NCI-H774 (cell line): ENCODE data around the gene PROX2.

ENCODE experiments used
- DNase-seq: peaks from one replicate; lab custom pipeline; 2025; lab: John Stamatoyannopoulos, UW

Gene PROX2

DNA sequence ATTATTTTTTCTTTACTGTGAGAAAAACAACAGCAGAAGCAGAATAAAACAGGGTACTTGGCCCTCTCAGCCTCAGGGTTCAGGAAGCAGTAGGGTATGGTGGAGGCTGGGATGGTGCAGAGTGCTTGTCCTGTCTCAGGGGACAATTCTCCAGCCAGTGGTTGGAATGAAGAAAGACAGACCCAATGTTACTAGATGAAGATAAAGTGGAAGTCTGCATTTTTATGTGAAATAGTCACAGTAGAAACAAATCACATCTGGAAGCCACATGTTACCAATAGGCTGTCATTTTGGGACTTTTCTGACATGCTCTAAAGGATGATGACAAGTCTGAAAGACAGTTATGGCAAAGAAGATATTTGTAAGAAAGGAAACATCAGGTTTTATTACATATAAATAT lies 32.3 kb downstream of the PROX2 start:
- no peak for DNase-seq

DNA sequence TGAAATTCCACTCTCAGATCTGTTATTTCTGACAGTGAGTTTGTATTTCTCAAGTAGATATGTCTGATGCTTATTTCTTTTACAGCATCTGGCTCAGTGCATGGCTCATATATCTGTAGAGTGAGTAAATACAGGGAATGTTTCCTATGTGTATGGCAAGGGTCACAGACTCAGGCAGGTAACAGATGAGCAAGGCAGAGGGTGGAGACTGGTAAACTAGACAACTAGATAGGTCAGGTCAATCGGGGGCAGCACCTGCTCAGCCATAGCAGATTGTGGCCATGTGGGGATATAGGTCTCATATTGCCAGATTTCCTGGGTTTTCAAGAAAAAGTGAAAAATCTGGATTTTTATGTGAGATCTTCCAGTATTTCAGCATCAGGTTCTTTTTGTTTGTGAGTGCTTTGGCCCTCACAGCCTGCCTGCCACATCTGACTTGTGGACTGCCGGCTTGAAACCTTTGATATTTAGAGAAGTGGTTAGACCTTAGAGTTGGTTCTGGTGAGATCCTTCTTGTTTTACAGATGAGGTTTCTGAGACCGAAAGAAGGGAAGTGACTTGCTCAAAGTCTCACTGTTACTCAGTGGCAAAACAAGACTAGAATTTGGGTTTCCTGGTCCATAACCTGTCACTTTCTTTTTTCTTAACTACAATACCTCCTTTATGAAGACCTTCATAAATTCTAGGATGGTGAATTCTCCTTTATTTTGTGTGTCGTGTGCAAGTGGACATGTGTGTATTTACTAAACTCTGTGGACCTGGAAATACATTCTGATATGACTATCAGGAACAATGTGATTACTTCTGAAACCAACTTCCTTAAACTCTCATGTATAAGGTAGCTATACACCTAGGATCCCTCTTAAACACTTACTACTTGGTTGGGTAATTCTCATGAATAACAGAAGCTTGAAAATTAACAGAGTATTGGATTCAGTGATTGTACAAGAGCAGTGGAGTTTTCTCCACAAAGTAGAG lies 34.4 kb downstream of the PROX2 start:
- no peak for DNase-seq

DNA sequence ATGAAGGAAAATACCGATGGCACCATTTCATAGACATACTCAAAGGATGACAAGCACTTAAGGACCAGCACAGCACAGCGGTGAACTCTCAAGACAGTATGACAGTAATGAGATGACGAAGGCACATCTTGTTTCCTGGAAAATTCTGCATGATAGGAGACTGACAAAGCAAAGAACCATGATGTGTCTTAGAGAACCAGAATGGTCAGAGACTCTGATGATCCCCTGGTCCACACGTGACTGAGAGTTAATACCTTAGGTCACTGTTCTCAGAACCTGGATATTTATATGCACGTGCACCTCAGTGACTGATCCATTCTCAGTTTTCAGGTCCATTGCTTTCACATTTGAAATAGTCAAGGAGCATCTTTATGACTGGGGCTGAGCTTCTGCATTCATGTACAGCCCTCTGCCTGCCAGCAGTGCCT lies 35.3 kb downstream of the PROX2 start:
- no peak for DNase-seq

DNA sequence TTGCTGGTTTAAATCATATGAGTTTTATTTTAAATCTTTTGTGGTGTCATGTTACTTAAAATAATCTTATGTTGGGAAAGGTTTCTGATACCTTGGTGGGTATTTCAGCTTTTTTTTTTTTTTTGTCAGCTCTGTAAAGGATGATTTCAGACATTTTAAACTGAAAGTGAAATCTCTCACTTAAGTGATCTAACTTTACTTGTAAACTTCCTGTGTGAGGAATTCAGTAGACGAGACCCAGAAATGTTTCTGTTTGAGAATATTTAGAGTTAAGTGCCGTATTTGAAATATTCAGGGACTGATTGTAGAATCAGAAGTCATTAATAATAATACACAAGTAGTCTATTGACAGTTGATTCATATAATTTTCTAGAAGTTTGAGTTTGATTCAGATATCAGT lies 37.8 kb downstream of the PROX2 start:
- DNase-seq, result no peak

DNA sequence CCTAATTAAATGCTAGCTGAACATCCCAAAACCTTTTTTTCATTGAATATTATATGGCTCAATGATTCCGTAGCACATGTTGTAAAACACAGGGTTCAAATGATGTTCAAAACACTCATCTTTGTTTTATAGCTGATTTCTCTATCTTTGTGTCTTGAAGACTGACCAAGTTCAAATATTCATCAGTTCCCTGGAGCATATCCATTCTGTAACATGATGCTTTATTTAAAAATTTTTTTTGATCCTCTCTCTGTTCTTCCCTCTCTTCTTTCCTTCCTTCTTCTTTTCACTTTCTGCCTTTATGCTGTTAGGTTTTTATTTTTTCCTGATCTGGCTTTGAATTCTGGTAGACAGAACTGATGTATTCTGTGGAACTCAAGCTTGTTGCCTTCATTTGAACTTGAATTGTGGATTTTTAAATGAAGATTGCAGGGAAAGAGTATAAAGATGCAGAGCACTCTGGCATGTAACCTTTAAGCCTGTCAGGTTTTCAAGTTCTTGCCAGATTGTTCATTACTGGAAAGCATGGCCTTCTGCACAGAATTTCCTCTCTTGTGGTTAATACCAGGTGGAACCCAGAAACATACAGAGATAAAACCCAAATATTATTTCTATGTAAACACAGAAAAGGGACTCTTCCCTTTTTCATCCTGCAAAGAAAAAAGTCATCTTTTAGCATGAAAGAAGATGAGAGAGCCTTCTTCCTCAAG lies 39.5 kb downstream of the PROX2 start:
- DNase-seq, result no peak

DNA sequence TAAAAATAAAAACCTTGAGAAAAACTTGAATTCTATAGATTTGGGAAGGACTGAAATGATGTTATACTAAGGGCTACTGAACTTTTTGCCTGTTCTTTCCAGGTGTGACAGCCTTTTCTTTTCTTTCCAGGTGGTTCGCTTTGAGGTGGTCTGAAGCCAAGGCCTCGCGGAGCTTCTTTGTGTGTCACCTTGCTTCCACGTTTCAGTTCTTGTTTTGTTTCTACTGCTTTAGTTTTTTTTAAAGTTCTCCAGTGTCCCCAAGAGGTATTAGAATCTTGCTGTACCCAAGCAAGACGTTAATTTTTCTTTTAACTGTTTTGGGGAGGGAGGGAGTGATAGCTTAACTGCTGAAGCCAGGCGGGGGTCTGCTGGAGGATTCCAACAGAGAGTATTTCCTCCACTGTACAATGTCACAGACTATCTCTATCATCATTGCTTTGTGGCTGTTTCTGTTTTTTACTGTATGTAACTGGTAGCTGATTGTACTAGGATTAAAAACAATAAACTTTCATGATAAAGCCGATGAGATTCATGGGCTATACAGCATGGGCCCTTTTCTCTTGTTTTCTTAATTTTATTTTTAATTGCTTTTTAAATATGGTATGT lies 40.2 kb downstream of the PROX2 start:
- no peak for DNase-seq

DNA sequence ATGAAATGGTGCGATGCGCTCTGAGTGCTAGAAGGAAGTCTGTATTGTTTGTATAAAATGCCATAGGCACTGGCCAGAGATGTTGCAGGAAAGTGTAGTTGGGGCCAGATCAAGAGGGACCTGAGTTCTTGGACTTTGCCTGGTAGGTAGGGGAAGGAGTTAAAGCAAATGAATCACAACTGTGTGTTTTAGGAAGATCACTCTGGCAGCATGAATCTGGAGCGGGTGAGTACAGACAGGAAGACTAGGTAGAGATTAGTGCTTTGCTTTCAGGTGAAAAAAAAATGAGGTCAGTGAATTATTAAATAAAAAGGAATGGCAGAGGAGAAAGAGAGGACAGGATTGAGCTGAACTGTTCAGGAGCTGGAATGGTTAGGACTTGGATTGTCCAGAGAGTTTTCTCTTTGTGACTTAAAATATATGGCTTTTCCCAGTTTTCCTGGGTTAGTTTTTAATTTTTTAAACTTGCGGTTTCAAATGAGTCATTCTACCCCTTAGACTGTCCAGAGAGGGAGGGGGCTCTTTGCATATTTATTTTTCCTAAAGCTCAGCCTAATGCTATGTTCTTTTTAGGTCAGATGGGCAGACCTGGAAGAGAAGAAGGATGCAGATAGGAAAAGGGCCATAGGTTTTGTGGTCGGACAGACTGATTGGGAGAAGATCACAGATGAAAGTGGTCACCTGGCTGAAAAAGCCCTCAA lies 41.1 kb downstream of the PROX2 start:
- no peak for DNase-seq

DNA sequence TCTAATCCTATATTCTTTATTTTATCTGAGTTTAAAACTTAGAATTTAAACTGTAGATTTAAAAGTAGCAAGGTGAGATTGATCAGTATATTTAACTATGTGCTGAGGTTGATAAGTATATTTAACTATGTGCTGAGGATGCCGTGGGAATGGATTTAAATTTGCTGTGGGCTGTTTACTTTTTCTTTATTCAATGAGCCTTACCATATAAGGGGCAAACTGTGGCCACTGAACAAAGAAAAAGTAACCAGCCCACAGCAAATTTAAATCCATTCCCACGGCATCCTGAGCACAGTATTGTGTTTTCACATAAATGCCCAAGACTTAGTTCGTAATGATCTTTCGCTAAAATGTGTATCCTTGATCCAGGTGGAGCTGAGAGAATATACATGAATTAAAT lies 43.1 kb downstream of the PROX2 start:
- no peak for DNase-seq

DNA sequence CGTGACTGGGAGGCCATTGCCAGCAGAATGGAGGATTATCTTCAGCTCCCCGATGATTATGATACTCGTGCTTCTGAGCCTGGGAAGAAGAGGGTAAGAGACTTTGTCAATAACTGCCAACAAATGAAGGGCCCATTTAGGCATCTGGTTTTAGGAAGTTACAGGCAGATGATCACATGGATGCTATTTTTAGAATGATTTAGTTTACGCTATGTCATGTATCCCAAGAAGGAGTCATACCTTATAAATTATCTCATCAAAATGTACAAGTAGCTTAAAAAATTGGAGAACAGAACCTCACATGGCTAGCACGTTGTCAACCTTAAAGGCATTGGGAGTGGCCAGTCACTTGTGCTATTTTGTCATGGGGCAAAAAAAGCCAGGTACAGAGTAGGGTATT lies 46.7 kb downstream of the PROX2 start:
- no peak for DNase-seq

DNA sequence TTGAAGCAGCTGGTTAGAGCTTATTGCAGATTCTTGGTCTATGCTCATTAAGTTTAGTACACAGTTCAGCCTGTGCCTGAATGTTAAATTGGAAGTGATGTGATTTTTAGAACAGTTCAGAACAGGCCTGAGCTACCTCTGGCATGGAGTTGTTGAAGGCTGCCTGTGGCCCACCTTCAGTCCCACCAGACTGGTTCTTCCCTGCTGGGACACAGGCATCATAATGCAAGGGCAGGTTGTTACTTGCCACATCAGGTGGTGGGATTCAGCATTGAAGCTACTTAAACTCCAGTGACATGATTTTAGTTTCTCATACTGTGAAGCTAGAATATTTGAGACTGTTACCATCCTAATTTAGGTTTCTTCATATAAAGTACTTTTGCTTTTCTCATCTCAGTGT lies 49.4 kb downstream of the PROX2 start:
- no peak for DNase-seq
